ENCODE measurements around the gene GLG1.
"Not testable (repeated sequence)": the region's sequence is repeated elsewhere in the genome, so short reads cannot be mapped to it uniquely, and the experiment has no call there.

The GLG1 gene

GRCh38 chr16:74404148-74404933, 202.6 kb downstream of the GLG1 start:
- not testable (repeated sequence) for DNase-seq

DNA sequence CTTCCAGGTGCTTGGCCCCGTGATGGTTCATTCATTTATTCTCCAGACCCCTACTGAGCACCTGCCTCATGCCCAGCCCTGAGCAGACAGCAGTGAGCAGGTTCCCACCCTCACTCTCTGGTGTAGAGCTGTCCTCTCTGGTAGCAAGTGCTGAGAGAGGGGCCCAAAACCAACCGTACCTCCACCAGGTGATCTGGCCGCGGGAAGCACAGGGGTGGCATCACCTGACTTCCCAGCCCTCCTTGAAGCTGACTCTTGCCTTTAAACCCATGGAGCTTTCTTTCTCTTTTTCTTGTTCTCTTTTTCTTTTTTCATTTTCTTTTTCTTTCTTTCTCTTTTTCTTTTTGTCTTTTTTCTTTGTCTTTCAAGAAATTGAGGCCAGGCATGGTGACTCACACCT, 206.7 kb downstream of the GLG1 start:
- not testable (repeated sequence) for DNase-seq

DNA sequence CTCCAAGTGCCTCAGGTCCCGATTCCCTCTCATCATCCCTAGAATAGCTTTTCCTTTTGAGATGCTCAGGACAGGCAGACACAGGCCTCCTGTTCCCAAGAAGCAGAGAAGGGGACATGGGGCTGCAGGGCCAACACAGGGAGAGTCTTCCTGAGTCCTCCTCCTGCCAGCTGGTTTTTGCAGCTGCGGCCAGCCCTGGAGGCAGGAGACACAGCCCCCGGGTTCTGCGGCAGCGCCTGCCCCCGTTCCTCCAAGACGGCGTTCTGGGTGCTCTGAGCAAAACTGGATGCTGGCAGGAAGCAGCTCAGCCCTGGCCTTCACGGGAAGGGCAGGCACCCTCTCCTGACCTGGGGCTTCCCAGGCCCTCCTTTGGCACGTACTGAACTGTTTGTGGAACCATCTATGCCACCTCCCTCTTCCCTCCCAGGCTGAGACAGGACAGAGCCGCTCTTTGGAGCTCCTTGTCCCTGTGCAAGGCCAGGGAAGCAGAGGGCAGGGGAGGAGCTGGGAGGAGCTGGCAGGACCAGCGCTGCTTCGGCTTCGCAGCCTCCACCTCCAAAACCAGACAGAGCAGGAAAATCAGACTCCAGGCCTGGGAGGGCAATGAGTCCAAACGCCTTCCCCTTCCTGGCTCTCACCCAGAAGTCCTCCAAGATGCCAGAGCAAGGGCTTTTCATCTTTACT, 208.6 kb downstream of the GLG1 start:
- DNase-seq, result not testable (repeated sequence)
